Heart right ventricle (tissue), 16 donors: ENCODE data around the gene PLXNA2. TPM values are rescaled to one million over a fixed set of nuclear protein-coding genes. Genes with fewer than 3 reads are reported as not detected.

Experiments
- ATAC-seq, 8 donors: fragments of 200-7000 bp; cut with Tn5 transposase; one replicate each; pipeline ENCODE4 v1.9.1; 2020; ENCODE audit warnings: mild to moderate bottlenecking in 8 of 8, moderate library complexity in 8 of 8, moderate number of reproducible peaks in 1 of 8
- DNase-seq, 2 donors: peaks; one replicate each; pipeline ENCODE4 v3.0.0-alpha.2; 2020
- H3K27ac ChIP-seq, 10 donors: fragments of 200-600 bp; sonication (generic) in 2 of 10; one replicate each; pipeline versions ENCODE4 v1.5.0 to v1.8.0; 2020 to 2022; ENCODE audit warnings: mild to moderate bottlenecking in 3 of 10
- H3K27me3 ChIP-seq, 7 donors: fragments of 200-600 bp; one replicate each; pipeline ENCODE4 v1.8.0; 2021 to 2022; ENCODE audit warnings: mild to moderate bottlenecking in 2 of 7
- H3K36me3 ChIP-seq, 9 donors: fragments of 200-600 bp; sonication (generic) in 1 of 9; one replicate each; pipeline versions ENCODE4 v1.5.0 to v1.8.0; 2020 to 2022; ENCODE audit warnings: mild to moderate bottlenecking in 2 of 9
- H3K4me1 ChIP-seq, 9 donors: fragments of 200-600 bp; sonication (generic) in 1 of 9; one replicate each; pipeline versions ENCODE4 v1.5.0 to v1.8.0; 2020 to 2022; ENCODE audit warnings: mild to moderate bottlenecking in 4 of 9
- H3K4me3 ChIP-seq, 10 donors: fragments of 200-600 bp; sonication (generic) in 2 of 10; one replicate each; pipeline versions ENCODE4 v1.5.0 to v1.8.0; 2020 to 2022; ENCODE audit warnings: mild to moderate bottlenecking in 7 of 10, moderate library complexity in 2 of 10
- H3K9me3 ChIP-seq, 11 donors: fragments of 200-600 bp in 10 of 11; sonication (generic) in 2 of 11; one replicate each; pipeline versions ENCODE4 v1.5.0 to v1.8.0; 2013 to 2022; ENCODE audit warnings: mild to moderate bottlenecking in 2 of 11, control low read depth in 1 of 11, moderate library complexity in 1 of 11
- CTCF ChIP-seq, 9 donors: fragments of 200-600 bp; sonication (generic) in 2 of 9; IDR thresholded peaks; one replicate each; pipeline versions ENCODE4 v1.5.0 to v1.8.0; 2021 to 2022; ENCODE audit warnings: antibody characterized with exemption in 9 of 9, mild to moderate bottlenecking in 5 of 9, moderate library complexity in 1 of 9
- WGBS, 2 donors: extraction: QIAGEN DNeasy Blood & Tissue Kit; methylation state at CpG; one replicate each; pipeline ENCODE4 v1.1.7; 2013; ENCODE audit warnings: inconsistent platforms in 1 of 2; 5-methylcytosine and 5-hydroxymethylcytosine counted together
- intact Hi-C, 10 donors: fragments of 100-400 bp; cut with DNase I; formaldehyde crosslinking; loops; one replicate each; pipeline versions ENCODE4 v1.11.1 to v1.14.2; 2022
- polyA plus RNA-seq, 2 donors: library from polyadenylated mRNA; stranded (reverse); fragments of 200-250 nt; gene quantifications; one replicate each; pipeline ENCODE4 v1.2.3, GENCODE V29; 2013
- total RNA-seq, 10 donors: library from RNA; stranded (reverse); fragmentation: NEBNext Ultra II Directional in 3 of 10; extraction: Animal tissue kit (Norgen Biotek cat#: 25700) in 3 of 10; gene quantifications; one replicate each; pipeline versions ENCODE4 v1.2.1 to v1.2.4, GENCODE V29; 2021 to 2023
- donor health status: Arrhythmogenic right ventricular cardiomyopathy.
- donor health status: ischemic (EF 13 %, LVEDD 7.1; RV severe dilation, severe dysfunction).
- donor health status: healthy with polysubstance abuse.
- donor health status: DM: no; HTN: yes; CAD: no.
- donor health status: DM: no; HTN: no; CAD: no.
- donor health status: ischemic (EF 25% LVEDD 6.9; RV normal size, moderate dysfunction).
- donor health status: ischemic (EF 25% LVEDD 5.7; RV mildly dilated, moderate dysfunction).
- donor health status: healthy.
- donor health status: DM: yes; HTN: yes; CAD: no.
- donor health status: Ischemic cardiomyopathy.
- donor health status: ischemic (EF 35%, LVEDD 5.7; RV mildly dilated, moderate dysfunction).
- donor health status: nonischemic (EF 11% LVEDD 7.7; RV severe dilation, severe dysfunction).
- donor health status: DM: yes; HTN: yes; CAD: no.
- donor health status: PGD.
- donor health status: ischemic (EF 29% LVEDD 5.4; RV normal size, mild dysfunction).
- donor health status: nonischemic (EF 23%, LVEDD 6.1; RV moderate dilation, normal function).

The PLXNA2 gene
- total and polyA plus RNA-seq, 12 donors = 6.1 to 31.6 (median 17.9) TPM

GRCh38 chr1:208066583-208066982 is 177.6 kb downstream of the PLXNA2 start:
- H3K9me3 ChIP-seq = no peaks in the 10 kb centered on the region
- no peak for TF ChIP-seq CTCF (IDR thresholded peaks at IDR 0.05)
- no peak overlapping the region for H3K4me3 ChIP-seq
- no peaks in the 10 kb centered on the region for H3K27me3 ChIP-seq
- peaks cover 0 to 96% (median 0%) of the 10 kb centered on the region in 9 donors for H3K36me3 ChIP-seq
- ATAC-seq = no peak
- peaks cover 0 to 13% (median 0%) of the 10 kb centered on the region in 9 donors for H3K4me1 ChIP-seq
- no peak overlapping the region for H3K27ac ChIP-seq
- intact Hi-C loops = no loop called here
- 89 to 90% methylated on average over 1 of the region's 1 CpG for WGBS, 2 donors
- no peak for DNase-seq

GRCh38 chr1:208065862-208066261 is 178.3 kb downstream of the PLXNA2 start:
- peak in 1 of 2 donors; percentile 50 for DNase-seq
- intact Hi-C loops = no loop called here
- TF ChIP-seq CTCF (IDR thresholded peaks at IDR 0.05) = no peak
- peak in 7 of 8 donors; percentile 17 to 45 (median 32) for ATAC-seq
- Histone ChIP-seq H3K27me3 (no peaks in the 10 kb centered on the region), H3K36me3 (peaks cover 0 to 96% (median 2%) of the 10 kb centered on the region in 9 donors), H3K9me3 (no peaks in the 10 kb centered on the region), H3K4me3 (no peak overlapping the region), H3K27ac (no peak overlapping the region), H3K4me1 (peaks cover 0 to 13% (median 0%) of the 10 kb centered on the region in 9 donors)

DNA sequence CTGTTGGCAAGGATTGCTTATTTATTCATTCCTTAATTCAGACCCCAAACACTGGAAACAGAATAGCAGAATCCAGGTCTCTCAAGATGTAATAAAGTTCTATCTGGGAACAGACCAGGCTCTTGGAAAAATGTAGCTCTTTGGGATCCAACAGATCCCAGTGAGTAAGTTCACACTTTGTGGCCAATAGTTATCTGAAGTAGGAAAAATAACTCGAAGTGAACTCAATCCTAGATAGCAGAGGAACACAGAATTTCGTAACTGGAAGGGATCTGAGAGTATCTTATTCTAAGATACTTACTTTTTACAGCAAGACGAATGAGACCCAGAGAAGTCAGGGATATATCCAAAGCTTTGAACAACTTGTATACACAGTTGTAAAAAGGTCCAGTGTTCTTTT is 182.6 kb downstream of the PLXNA2 start:
- H3K9me3 ChIP-seq = no peaks in the 10 kb centered on the region
- intact Hi-C loops = no loop called here
- no peak for TF ChIP-seq CTCF (IDR thresholded peaks at IDR 0.05)
- no peak overlapping the region for H3K4me3 ChIP-seq
- ATAC-seq = peak in 2 of 8 donors; percentile 47 to 54
- peaks cover 0 to 14% (median 0%) of the 10 kb centered on the region in 9 donors for H3K4me1 ChIP-seq
- H3K27me3 ChIP-seq = no peaks in the 10 kb centered on the region
- peak overlapping the region in 1 of 10 donors; percentile 10 for H3K27ac ChIP-seq
- WGBS, 2 donors = 66 to 73% methylated on average over 3 of the region's 3 CpGs
- DNase-seq = no peak
- H3K36me3 ChIP-seq = peaks cover 0 to 97% (median 12%) of the 10 kb centered on the region in 9 donors

GRCh38 chr1:208061118-208061517 is 183.1 kb downstream of the PLXNA2 start:
- WGBS, 2 donors = 83 to 85% methylated on average over 4 of the region's 4 CpGs
- Histone ChIP-seq H3K36me3 (peaks cover 0 to 97% (median 12%) of the 10 kb centered on the region in 9 donors), H3K4me1 (peaks cover 0 to 14% (median 0%) of the 10 kb centered on the region in 9 donors), H3K9me3 (no peaks in the 10 kb centered on the region), H3K27me3 (no peaks in the 10 kb centered on the region), H3K4me3 (no peak overlapping the region), H3K27ac (no peak overlapping the region)
- ATAC-seq (no peak), DNase-seq (no peak)
- intact Hi-C loops = no loop called here
- TF ChIP-seq CTCF (IDR thresholded peaks at IDR 0.05) = no peak
